Measurements from ENCODE around the gene PHLPP1. TPM values are rescaled to one million over a fixed set of nuclear protein-coding genes. Genes with fewer than 3 reads are reported as not detected.

The PHLPP1 gene
- total RNA-seq, 2 donors from 2014 or later = 6.3 to 7.9 TPM

- Mint-ChIP-seq H3K27ac (no peak overlapping the region), H3K36me3 (ENCODE audit: insufficient read depth in 2 of 2) (peaks cover 0 to 1% of the 10 kb centered on the region in 2 donors), H3K27me3 (ENCODE audit: low read depth) (no peaks in the 10 kb centered on the region), H3K9me3 (no peaks in the 10 kb centered on the region), H3K4me1 (ENCODE audit: low read depth) (peaks cover 7% of the 10 kb centered on the region), H3K4me3 (no peak overlapping the region)
- DNase-seq = no peak
- no peak for ATAC-seq (replicated peaks in 1 of 2)
These were observed 43.2 kb downstream of the PHLPP1 start for GRCh38 chr18:62758591-62758990.

- Mint-ChIP-seq H3K36me3 (ENCODE audit: insufficient read depth in 2 of 2) (peaks cover 0 to 1% of the 10 kb centered on the region in 2 donors), H3K4me3 (no peak overlapping the region), H3K4me1 (ENCODE audit: low read depth) (peaks cover 7% of the 10 kb centered on the region), H3K27me3 (ENCODE audit: low read depth) (no peaks in the 10 kb centered on the region), H3K9me3 (no peaks in the 10 kb centered on the region), H3K27ac (no peak overlapping the region)
- no peak for DNase-seq
- ATAC-seq (replicated peaks in 1 of 2) = no peak
These were observed 44.5 kb downstream of the PHLPP1 start for GRCh38 chr18:62759704-62760402.

DNA sequence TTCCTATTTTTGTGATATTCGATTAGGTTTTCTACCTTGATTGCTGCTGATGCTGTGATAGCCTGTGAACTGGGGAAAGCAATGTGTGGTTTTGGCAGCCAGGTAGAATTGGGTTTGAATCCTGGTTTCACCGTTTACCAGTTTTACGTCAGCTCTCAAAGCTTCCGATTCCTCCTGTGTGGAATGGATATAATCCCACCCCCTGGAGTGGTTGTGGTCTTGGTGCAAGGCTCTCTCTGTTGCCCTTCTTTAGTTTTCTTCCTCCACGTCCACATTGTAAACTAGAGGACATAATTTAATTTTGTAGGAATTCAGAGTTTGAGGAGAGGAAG lies 45.0 kb downstream of the PHLPP1 start:
- Mint-ChIP-seq H3K27ac (no peak overlapping the region), H3K4me3 (no peak overlapping the region), H3K4me1 (ENCODE audit: low read depth) (peaks cover 7% of the 10 kb centered on the region), H3K9me3 (no peaks in the 10 kb centered on the region), H3K27me3 (ENCODE audit: low read depth) (no peaks in the 10 kb centered on the region), H3K36me3 (ENCODE audit: insufficient read depth in 2 of 2) (peaks cover 0 to 1% of the 10 kb centered on the region in 2 donors)
- ATAC-seq (replicated peaks in 1 of 2) (no peak), DNase-seq (no peak)

- Mint-ChIP-seq H3K9me3 (no peaks in the 10 kb centered on the region), H3K4me1 (ENCODE audit: low read depth) (peaks cover 16% of the 10 kb centered on the region), H3K27me3 (ENCODE audit: low read depth) (no peaks in the 10 kb centered on the region), H3K36me3 (ENCODE audit: insufficient read depth in 2 of 2) (peaks cover 0 to 1% of the 10 kb centered on the region in 2 donors), H3K27ac (no peak overlapping the region), H3K4me3 (no peak overlapping the region)
- ATAC-seq (replicated peaks in 1 of 2) (no peak), DNase-seq (no peak)
These were observed 47.8 kb downstream of the PHLPP1 start for GRCh38 chr18:62763101-62763521.

DNA sequence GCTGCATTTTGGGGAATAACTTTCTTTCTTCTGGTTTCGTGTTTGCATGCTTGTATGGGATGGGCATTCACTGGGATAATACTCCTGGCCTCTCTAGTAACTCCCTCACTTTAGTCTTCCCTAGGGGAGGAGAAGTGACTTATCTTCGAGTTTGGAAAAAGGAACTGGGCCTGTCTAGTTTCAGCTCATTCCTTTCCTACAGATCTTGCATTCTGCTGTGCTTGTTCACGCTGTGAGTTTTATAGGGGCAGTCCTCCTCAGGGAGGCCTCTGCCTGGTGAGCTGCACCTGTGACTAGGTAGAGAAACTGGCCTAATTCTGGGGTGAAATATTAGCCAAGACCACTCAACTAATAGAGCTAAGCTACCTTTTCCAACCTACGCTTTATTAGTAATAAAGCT lies 50.9 kb downstream of the PHLPP1 start:
- Mint-ChIP-seq H3K9me3 (no peaks in the 10 kb centered on the region), H3K4me1 (ENCODE audit: low read depth) (peaks cover 23% of the 10 kb centered on the region), H3K4me3 (no peak overlapping the region), H3K36me3 (ENCODE audit: insufficient read depth in 2 of 2) (no peaks in the 10 kb centered on the region), H3K27ac (no peak overlapping the region), H3K27me3 (ENCODE audit: low read depth) (no peaks in the 10 kb centered on the region)
- ATAC-seq (replicated peaks in 1 of 2) (no peak), DNase-seq (no peak)

- H3K4me1 Mint-ChIP-seq (ENCODE audit: low read depth) = peaks cover 33% of the 10 kb centered on the region
- peak; percentile 47 to 59 for ATAC-seq (replicated peaks in 1 of 2)
- peak in 1 of 2 donors; percentile 3 for DNase-seq
- peak overlapping the region; percentile 6 to 83 for H3K4me3 Mint-ChIP-seq
- H3K27ac Mint-ChIP-seq = peak overlapping the region; percentile 91
- no peaks in the 10 kb centered on the region for H3K9me3 Mint-ChIP-seq
- no peaks in the 10 kb centered on the region for H3K27me3 Mint-ChIP-seq (ENCODE audit: low read depth)
- H3K36me3 Mint-ChIP-seq (ENCODE audit: insufficient read depth in 2 of 2) = peaks cover 0 to 1% of the 10 kb centered on the region in 2 donors
These were observed 52.0 kb downstream of the PHLPP1 start for GRCh38 chr18:62767321-62767720.

- DNase-seq = no peak
- Mint-ChIP-seq H3K27me3 (ENCODE audit: low read depth) (no peaks in the 10 kb centered on the region), H3K36me3 (ENCODE audit: insufficient read depth in 2 of 2) (peaks cover 0 to 1% of the 10 kb centered on the region in 2 donors), H3K4me1 (ENCODE audit: low read depth) (peaks cover 34% of the 10 kb centered on the region), H3K27ac (peak overlapping the region; percentile 91), H3K4me3 (peak overlapping the region; percentile 6 to 83), H3K9me3 (no peaks in the 10 kb centered on the region)
- ATAC-seq (replicated peaks in 1 of 2) = peak in 1 of 2 donors; percentile 2
These were observed 52.7 kb downstream of the PHLPP1 start for GRCh38 chr18:62767836-62768557.

GRCh38 chr18:62768558-62768943 lies 53.2 kb downstream of the PHLPP1 start:
- no peak for DNase-seq
- peaks cover 34% of the 10 kb centered on the region for H3K4me1 Mint-ChIP-seq (ENCODE audit: low read depth)
- peaks cover 0 to 3% of the 10 kb centered on the region in 2 donors for H3K36me3 Mint-ChIP-seq (ENCODE audit: insufficient read depth in 2 of 2)
- no peak overlapping the region for H3K4me3 Mint-ChIP-seq
- H3K27ac Mint-ChIP-seq = peak overlapping the region; percentile 40
- no peaks in the 10 kb centered on the region for H3K9me3 Mint-ChIP-seq
- ATAC-seq (replicated peaks in 1 of 2) = no peak
- no peaks in the 10 kb centered on the region for H3K27me3 Mint-ChIP-seq (ENCODE audit: low read depth)

- H3K27me3 Mint-ChIP-seq (ENCODE audit: low read depth) = no peaks in the 10 kb centered on the region
- DNase-seq = no peak
- peaks cover 34% of the 10 kb centered on the region for H3K4me1 Mint-ChIP-seq (ENCODE audit: low read depth)
- H3K27ac Mint-ChIP-seq = no peak overlapping the region
- no peaks in the 10 kb centered on the region for H3K9me3 Mint-ChIP-seq
- ATAC-seq (replicated peaks in 1 of 2) = no peak
- no peak overlapping the region for H3K4me3 Mint-ChIP-seq
- H3K36me3 Mint-ChIP-seq (ENCODE audit: insufficient read depth in 2 of 2) = peaks cover 0 to 3% of the 10 kb centered on the region in 2 donors
These were observed 53.9 kb downstream of the PHLPP1 start for GRCh38 chr18:62769216-62769615.

DNA sequence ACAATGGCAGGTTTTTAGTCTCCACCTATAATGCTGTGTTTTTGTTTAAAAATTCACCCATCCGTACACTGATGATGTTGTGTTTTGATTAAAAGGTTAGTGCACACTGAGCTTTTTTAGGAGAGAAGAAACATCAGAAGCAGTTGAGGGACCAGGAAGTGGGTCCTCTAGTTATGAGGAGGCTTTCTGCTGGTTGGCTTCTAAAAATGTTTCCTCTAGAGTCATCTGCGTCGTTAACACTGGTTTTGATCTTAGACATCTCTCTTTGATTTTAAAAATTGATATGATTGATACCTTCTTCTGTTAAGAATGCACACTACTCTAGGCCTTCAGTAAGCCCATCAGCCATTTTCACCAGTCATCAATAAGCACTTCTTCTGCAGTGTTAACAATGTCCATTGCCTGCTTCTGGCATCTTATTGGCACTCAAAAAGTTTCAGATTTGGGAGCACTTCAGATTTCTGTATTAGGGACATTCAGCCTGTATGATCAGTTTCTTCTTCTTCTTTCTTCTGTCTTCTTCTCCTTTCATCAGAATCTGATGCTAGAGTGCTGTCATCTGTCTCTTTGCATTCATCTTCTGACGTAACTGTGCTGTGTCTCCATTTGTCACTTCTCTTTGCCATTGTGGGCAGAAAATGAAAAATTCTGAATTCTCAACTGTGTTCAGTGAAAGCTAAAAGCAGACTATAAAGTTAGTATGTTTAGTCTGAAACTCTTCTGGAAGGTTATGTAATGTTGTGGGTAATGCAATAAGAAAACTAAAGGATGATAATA lies 56.3 kb downstream of the PHLPP1 start:
- Mint-ChIP-seq H3K4me3 (peak overlapping the region; percentile 8 to 29), H3K27me3 (ENCODE audit: low read depth) (no peaks in the 10 kb centered on the region), H3K4me1 (ENCODE audit: low read depth) (peaks cover 34% of the 10 kb centered on the region), H3K27ac (peak overlapping the region; percentile 1), H3K9me3 (no peaks in the 10 kb centered on the region), H3K36me3 (ENCODE audit: insufficient read depth in 2 of 2) (peaks cover 0 to 3% of the 10 kb centered on the region in 2 donors)
- DNase-seq (peak; percentile 15 to 28), ATAC-seq (replicated peaks in 1 of 2) (peak; percentile 92)

GRCh38 chr18:62772860-62773584 lies 57.7 kb downstream of the PHLPP1 start:
- no peak for ATAC-seq (replicated peaks in 1 of 2)
- Mint-ChIP-seq H3K4me1 (ENCODE audit: low read depth) (peaks cover 31% of the 10 kb centered on the region), H3K27me3 (ENCODE audit: low read depth) (no peaks in the 10 kb centered on the region)

DNA sequence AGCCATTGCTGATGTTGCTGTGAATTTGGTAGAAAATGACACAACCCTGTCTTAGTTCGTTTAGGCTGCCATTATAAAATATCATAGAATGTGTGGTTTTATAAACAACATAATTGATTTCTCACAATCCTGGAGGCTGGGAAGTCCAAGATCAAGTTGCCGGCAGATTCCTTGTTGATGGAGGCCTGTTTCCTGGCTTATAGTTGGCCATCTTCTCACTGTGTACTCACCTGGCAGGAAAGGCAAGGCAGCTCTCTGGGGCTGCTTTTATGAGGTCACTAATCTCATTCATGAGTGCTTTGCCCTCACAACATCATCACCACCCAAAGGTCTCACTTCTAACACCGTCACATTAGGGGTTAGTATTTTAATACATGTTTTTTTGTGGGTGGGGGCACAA lies 58.4 kb downstream of the PHLPP1 start:
- Mint-ChIP-seq H3K4me1 (ENCODE audit: low read depth) (peaks cover 31% of the 10 kb centered on the region), H3K9me3 (no peaks in the 10 kb centered on the region), H3K27me3 (ENCODE audit: low read depth) (no peaks in the 10 kb centered on the region), H3K4me3 (no peak overlapping the region), H3K27ac (no peak overlapping the region), H3K36me3 (ENCODE audit: insufficient read depth in 2 of 2) (peaks cover 0 to 4% of the 10 kb centered on the region in 2 donors)
- no peak for DNase-seq
- ATAC-seq (replicated peaks in 1 of 2) = no peak

More at GRCh38 chr18:62772860-62773584, 57.7 kb downstream of the PHLPP1 start:
- Mint-ChIP-seq H3K4me3 (no peak overlapping the region), H3K36me3 (ENCODE audit: insufficient read depth in 2 of 2) (peaks cover 0 to 4% of the 10 kb centered on the region in 2 donors), H3K9me3 (no peaks in the 10 kb centered on the region), H3K27ac (no peak overlapping the region)
- DNase-seq = no peak
